HEK293 (cell line): ENCODE results near the gene TESK2.

Source experiments
- CTCF ChIA-PET: fragments of 350-600 bp; formaldehyde crosslinking; extraction: SDS; loops from one replicate; lab custom pipeline; 2021; ENCODE audit warnings: antibody characterized with exemption; lab: Yijun Ruan, JAX
- POLR2A ChIA-PET: fragments of 300-600 bp; formaldehyde crosslinking; extraction: SDS; loops from one replicate; lab custom pipeline; 2020; ENCODE audit warnings: antibody characterized with exemption, inconsistent platforms; lab: Yijun Ruan, JAX
- H3K27ac ChIP-seq: fragments of 200-500 bp; sonication (Bioruptor generic); 2 replicates; pipeline ENCODE4 v1.5.1; 2014; ENCODE audit warnings: low read depth, low read length, control low read depth, inconsistent platforms; ENCODE audit errors: extremely low read depth
- H3K36me3 ChIP-seq, 2 experiments: fragments of 200-500 bp in 1 of 2; sonication (Bioruptor generic) in 1 of 2; 1 replicate in 1 of 2; 2 replicates in 1 of 2; pipeline ENCODE4 v1.5.1; 2014 to 2017; ENCODE audit warnings: inconsistent platforms in 2 of 2, low read length in 2 of 2; ENCODE audit not compliant: control insufficient read depth in 2 of 2, insufficient read depth in 1 of 2
- H3K4me1 ChIP-seq: fragments of 200-500 bp; sonication (Bioruptor generic); 2 replicates; pipeline ENCODE4 v1.5.1; 2014; ENCODE audit warnings: mild to moderate bottlenecking, low read length, inconsistent platforms; ENCODE audit not compliant: control insufficient read depth, insufficient read depth
- H3K4me3 ChIP-seq: 2 replicates; pipeline ENCODE4 v1.5.1; 2011; ENCODE audit warnings: low read depth, mild to moderate bottlenecking, control low read depth, low read length, moderate library complexity
- H3K9me3 ChIP-seq: fragments of 200-500 bp; sonication (Bioruptor generic); 2 replicates; pipeline ENCODE4 v1.5.1; 2014; ENCODE audit warnings: low read depth, low read length, inconsistent platforms; ENCODE audit not compliant: control insufficient read depth, insufficient read depth
- AEBP2 ChIP-seq: fragments of 450-650 bp; formaldehyde crosslinking; IDR thresholded peaks from 2 replicates; pipeline ENCODE4 v1.5.1; 2016; ENCODE audit warnings: missing biosample characterization, missing genetic modification characterization, borderline replicate concordance
- ATF2 ChIP-seq: fragments of 450-650 bp; formaldehyde crosslinking; IDR thresholded peaks from 2 replicates; pipeline ENCODE4 v1.5.1; 2016; ENCODE audit warnings: missing biosample characterization, missing genetic modification characterization, low read depth
- KLF1 ChIP-seq: fragments of 450-650 bp; formaldehyde crosslinking; IDR thresholded peaks from 2 replicates; pipeline ENCODE4 v1.5.1; 2016; ENCODE audit warnings: missing biosample characterization, missing genetic modification characterization
- OSR2 ChIP-seq: fragments of 450-650 bp; formaldehyde crosslinking; IDR thresholded peaks from 2 replicates; pipeline ENCODE4 v1.5.1; 2016; ENCODE audit warnings: missing biosample characterization, missing genetic modification characterization
- REST ChIP-seq: fragments of 450-650 bp; formaldehyde crosslinking; IDR thresholded peaks from 2 replicates; pipeline ENCODE4 v1.5.1; 2016; ENCODE audit warnings: missing biosample characterization, missing genetic modification characterization
- ZNF121 ChIP-seq: fragments of 450-650 bp; formaldehyde crosslinking; IDR thresholded peaks from 2 replicates; pipeline ENCODE4 v1.5.1; 2016; ENCODE audit warnings: missing biosample characterization, missing genetic modification characterization
- ZNF132 ChIP-seq: fragments of 450-650 bp; formaldehyde crosslinking; IDR thresholded peaks from 2 replicates; pipeline ENCODE4 v1.5.1; 2017; ENCODE audit warnings: missing biosample characterization, missing genetic modification characterization, borderline replicate concordance
- ZNF140 ChIP-seq: fragments of 450-650 bp; formaldehyde crosslinking; IDR thresholded peaks from 2 replicates; pipeline ENCODE4 v1.5.1; 2016; ENCODE audit warnings: missing biosample characterization, missing genetic modification characterization
- ZNF146 ChIP-seq: fragments of 450-650 bp; formaldehyde crosslinking; IDR thresholded peaks from 2 replicates; pipeline ENCODE4 v1.5.1; 2016; ENCODE audit warnings: missing biosample characterization, missing genetic modification characterization
- ZNF155 ChIP-seq: fragments of 450-650 bp; formaldehyde crosslinking; IDR thresholded peaks from 2 replicates; pipeline ENCODE4 v1.5.1; 2016; ENCODE audit warnings: missing biosample characterization, missing genetic modification characterization
- ZNF16 ChIP-seq: fragments of 450-650 bp; formaldehyde crosslinking; IDR thresholded peaks from 2 replicates; pipeline ENCODE4 v1.5.1; 2016; ENCODE audit warnings: low read depth, missing biosample characterization, missing genetic modification characterization
- ZNF18 ChIP-seq: fragments of 450-650 bp; formaldehyde crosslinking; IDR thresholded peaks from 2 replicates; pipeline ENCODE4 v1.5.1; 2016; ENCODE audit warnings: missing biosample characterization, missing genetic modification characterization
- ZNF24 ChIP-seq: fragments of 450-650 bp; formaldehyde crosslinking; IDR thresholded peaks from 2 replicates; pipeline ENCODE4 v1.5.1; 2016; ENCODE audit warnings: missing biosample characterization, missing genetic modification characterization
- ZNF248 ChIP-seq: fragments of 450-650 bp; formaldehyde crosslinking; IDR thresholded peaks from 2 replicates; pipeline ENCODE4 v1.5.1; 2017; ENCODE audit warnings: missing biosample characterization, missing genetic modification characterization
- ZNF37A ChIP-seq: fragments of 450-650 bp; IDR thresholded peaks from 2 replicates; pipeline ENCODE4 v1.5.1; 2018; ENCODE audit warnings: missing biosample characterization, missing genetic modification characterization
- ZNF398 ChIP-seq: fragments of 450-650 bp; formaldehyde crosslinking; IDR thresholded peaks from 2 replicates; pipeline ENCODE4 v1.5.1; 2017; ENCODE audit warnings: missing biosample characterization, missing genetic modification characterization
- ZNF48 ChIP-seq: fragments of 450-650 bp; formaldehyde crosslinking; IDR thresholded peaks from 2 replicates; pipeline ENCODE4 v1.5.1; 2016; ENCODE audit warnings: missing biosample characterization, missing genetic modification characterization
- ZNF529 ChIP-seq: fragments of 450-650 bp; formaldehyde crosslinking; IDR thresholded peaks from 2 replicates; pipeline ENCODE4 v1.5.1; 2017; ENCODE audit warnings: missing genetic modification characterization, missing biosample characterization; ENCODE audit not compliant: insufficient replicate concordance
- ZNF626 ChIP-seq: fragments of 450-650 bp; sonication (Bioruptor Pico); formaldehyde crosslinking; IDR thresholded peaks from 2 replicates; pipeline ENCODE4 v1.5.1; 2018; ENCODE audit warnings: missing biosample characterization, missing genetic modification characterization, inconsistent platforms
- ZNF658 ChIP-seq: fragments of 450-650 bp; formaldehyde crosslinking; IDR thresholded peaks from 2 replicates; pipeline ENCODE4; 2016; ENCODE audit warnings: missing biosample characterization, missing genetic modification characterization
- ZNF704 ChIP-seq: fragments of 450-650 bp; formaldehyde crosslinking; IDR thresholded peaks from 2 replicates; pipeline ENCODE4 v1.5.1; 2016; ENCODE audit warnings: missing biosample characterization, missing genetic modification characterization
- ZNF76 ChIP-seq: fragments of 450-650 bp; formaldehyde crosslinking; IDR thresholded peaks from 2 replicates; pipeline ENCODE4; 2016; ENCODE audit warnings: low read depth, missing biosample characterization, missing genetic modification characterization, borderline replicate concordance
- ZNF776 ChIP-seq: fragments of 450-650 bp; formaldehyde crosslinking; IDR thresholded peaks from 2 replicates; pipeline ENCODE4 v1.5.0; 2017; ENCODE audit warnings: missing biosample characterization, missing genetic modification characterization, borderline replicate concordance
- ZSCAN23 ChIP-seq: fragments of 450-650 bp; formaldehyde crosslinking; IDR thresholded peaks from 2 replicates; pipeline ENCODE4 v1.5.1; 2016; ENCODE audit warnings: missing biosample characterization, missing genetic modification characterization

The TESK2 gene

GRCh38 chr1:45412899-45413298 is 78.1 kb downstream of the TESK2 start:
- Histone ChIP-seq H3K9me3 (no peaks in the 10 kb centered on the region), H3K36me3 (no peaks in the 10 kb centered on the region), H3K4me1 (no peaks in the 10 kb centered on the region), H3K4me3 (no peak overlapping the region), H3K27ac (no peak overlapping the region)
- POLR2A ChIA-PET, result no interaction called here
- no peak for TF ChIP-seq ZNF16 (tag by site-specific recombination)
- no peak for TF ChIP-seq AEBP2 (tag by site-specific recombination)
- TF ChIP-seq ZNF704 (tag by site-specific recombination), result no peak
- TF ChIP-seq ZNF121 (tag by site-specific recombination), result no peak
- no peak for TF ChIP-seq KLF1 (tag by site-specific recombination)
- no peak for TF ChIP-seq ZNF18
- no peak for TF ChIP-seq ZSCAN23 (tag by site-specific recombination)
- TF ChIP-seq ZNF132 (tag by site-specific recombination), result no peak
- TF ChIP-seq ZNF658 (tag by site-specific recombination), result no peak
- TF ChIP-seq ZNF398 (tag by site-specific recombination), result no peak
- TF ChIP-seq ZNF24 (tag by site-specific recombination), result no peak
- TF ChIP-seq ZNF76 (tag by site-specific recombination), result no peak
- CTCF ChIA-PET, result interaction anchor here (0.9 to 2.3 kb wide), 3 partner anchors 10 to 56 kb away, joined by 3 to 5 read pairs (median 3); no protein-coding TSS in a partner anchor

- H3K27ac ChIP-seq, result no peak overlapping the region
- POLR2A ChIA-PET, result no interaction called here
- CTCF ChIA-PET, result interaction anchor here (1.0 to 1.8 kb wide), 2 partner anchors 12 to 52 kb away, joined by 3 to 5 read pairs; no protein-coding TSS in a partner anchor
- TF ChIP-seq OSR2 (tag by site-specific recombination) (no peak), REST (tag by site-specific recombination) (no peak), ZNF529 (tag by site-specific recombination) (no peak), ZNF155 (no peak), ZNF48 (no peak), ZNF37A (no peak), ZNF626 (tag by site-specific recombination) (no peak), ZNF140 (no peak), ZNF248 (tag by site-specific recombination) (no peak), ATF2 (no peak), ZNF146 (tag by site-specific recombination) (no peak), ZNF776 (tag by site-specific recombination) (no peak)
Measured at GRCh38 chr1:45411510-45411899, 79.5 kb downstream of the TESK2 start.

More at GRCh38 chr1:45411510-45411899, 79.5 kb downstream of the TESK2 start:
- no peaks in the 10 kb centered on the region for H3K4me1 ChIP-seq
- H3K9me3 ChIP-seq, result no peaks in the 10 kb centered on the region
- no peaks in the 10 kb centered on the region for H3K36me3 ChIP-seq
- no peak overlapping the region for H3K4me3 ChIP-seq
